HG03159 (cell line): ENCODE data around the gene COL16A1.

Experiments
- ATAC-seq: cut with Tn5 transposase; IDR thresholded peaks from one replicate; pipeline ENCODE4 v1.9.1; 2021; ENCODE audit warnings: mild to moderate bottlenecking, moderate library complexity; ENCODE audit not compliant: unreplicated experiment

The COL16A1 gene

DNA sequence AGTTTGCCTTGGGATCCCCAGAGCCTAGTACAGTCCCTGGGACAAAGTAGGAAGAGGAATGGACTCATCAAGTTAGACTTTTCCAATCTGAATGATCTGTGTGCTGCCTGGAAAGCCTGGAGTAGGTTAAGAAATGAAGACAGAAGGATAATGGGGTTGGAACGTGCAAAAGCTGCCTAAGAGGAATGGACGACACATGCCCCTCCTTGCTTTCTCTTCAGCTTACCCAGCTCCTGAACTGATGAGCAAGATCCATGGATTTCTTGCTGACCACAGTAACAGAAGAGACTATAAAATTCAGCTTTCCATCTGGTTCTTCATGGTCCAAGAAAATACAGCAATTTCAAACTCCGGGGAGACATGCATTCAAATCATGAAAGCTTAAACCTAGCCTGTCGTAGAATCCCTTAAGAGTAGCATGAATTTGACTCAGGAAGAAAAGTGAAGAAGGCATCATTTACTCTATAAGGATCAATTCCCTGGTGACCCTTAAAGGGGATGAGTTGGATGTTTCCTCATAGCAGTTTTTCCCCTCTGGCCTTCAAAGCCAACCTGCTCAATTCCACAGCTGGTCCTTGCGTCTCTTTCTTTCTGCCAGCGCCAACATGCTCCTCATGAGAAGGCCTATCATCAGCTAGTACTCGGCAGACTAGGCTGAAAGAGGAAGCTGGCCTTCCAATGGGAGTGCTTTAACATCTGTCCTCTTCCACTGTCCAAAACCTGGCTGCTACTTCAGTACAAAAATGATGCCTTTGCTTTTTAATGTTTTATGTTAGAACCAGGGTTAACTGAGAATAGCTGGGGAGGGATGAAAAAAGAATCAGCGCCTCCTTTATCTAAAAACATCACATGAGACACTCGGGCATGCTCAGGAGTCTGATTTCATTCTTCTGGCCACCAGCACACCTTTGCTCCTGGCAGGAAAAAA is 53.4 kb downstream of the COL16A1 start:
- ATAC-seq = no peak

DNA sequence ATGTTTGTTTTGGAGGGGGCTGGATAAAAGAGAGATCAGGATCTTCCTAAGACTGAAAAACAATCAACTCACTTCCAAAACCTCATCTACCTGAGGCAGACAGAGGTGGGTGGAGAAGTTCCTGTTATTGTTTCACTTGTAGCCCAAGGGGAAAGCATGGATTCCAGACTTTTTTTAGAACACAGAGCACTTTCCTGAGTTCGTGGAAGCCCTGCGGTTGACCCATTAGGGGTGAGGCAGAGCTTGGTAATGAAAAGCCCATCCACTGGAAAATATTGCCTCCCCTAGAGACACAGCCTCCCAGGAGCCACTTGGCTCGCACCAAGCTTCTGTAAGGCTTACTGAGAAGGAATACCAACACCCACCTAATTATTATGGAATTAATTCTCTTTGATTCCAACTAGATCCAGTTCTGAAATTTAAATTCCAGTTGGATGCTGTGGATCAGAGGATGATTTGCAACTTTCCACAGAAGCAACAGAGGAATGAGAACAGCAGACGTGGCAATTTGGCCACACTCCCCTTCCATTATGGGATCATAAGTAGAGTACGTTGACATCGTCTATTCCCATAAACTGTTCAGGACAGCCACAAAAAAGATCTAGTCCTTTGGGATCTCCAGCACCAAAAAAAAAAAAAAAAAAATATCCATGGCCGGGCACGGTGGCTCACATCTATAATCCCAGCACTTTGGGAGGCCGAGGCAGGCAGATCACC is 55.0 kb downstream of the COL16A1 start:
- ATAC-seq = no peak

GRCh38 chr1:31648190-31648589 is 55.6 kb downstream of the COL16A1 start:
- ATAC-seq = no peak

DNA sequence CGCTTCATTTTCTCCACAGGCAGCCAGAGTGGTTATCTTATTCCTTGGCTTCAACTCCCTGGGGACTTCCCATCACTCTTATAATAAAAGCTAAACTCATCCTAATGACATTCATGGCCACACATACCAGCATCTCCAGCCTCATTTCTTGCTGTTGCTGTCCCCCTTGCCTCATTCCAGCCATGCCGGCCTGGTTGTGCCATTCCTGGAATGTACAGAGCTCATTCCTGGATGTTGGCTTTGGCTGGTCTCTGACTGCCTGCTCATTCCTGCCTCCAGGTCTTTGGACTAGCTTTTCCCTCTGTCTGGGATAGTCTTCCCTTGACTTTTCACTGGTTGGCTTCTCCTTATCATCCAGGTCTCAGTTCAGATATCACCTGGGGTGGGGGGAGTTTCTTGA is 56.7 kb downstream of the COL16A1 start:
- ATAC-seq = no peak

DNA sequence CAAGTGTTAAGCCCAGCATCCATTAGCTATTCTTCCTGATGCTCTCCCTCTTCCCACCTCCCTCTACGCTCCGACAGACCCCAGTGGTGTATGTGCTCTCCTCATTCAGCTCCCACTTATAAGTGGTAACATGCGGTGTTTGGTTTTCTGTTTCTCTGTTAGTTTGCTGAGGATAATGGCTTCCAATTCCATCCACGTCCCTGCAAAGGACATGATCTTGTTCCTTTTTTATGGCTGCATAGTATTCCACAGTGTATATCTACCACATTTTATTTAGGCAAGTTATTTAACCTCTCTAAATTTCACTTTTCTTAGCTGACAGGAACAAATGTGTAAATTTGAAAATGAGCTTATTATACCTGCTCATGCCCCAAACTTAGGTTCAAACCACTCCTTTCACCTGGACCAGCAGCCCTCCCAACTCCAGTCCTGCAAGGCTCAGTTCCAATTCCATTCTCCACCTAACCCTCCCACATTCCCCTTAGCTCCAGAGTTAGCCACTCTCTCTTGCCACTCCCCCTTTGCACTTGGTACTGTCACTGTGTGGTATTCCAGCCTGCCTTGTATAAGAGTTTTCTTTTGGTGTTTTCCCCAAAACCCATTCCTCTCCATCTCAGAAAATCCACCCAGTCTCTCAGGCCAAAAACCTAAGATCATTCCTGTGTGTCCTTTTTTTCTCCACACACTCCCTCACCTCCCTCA is 57.4 kb downstream of the COL16A1 start:
- ATAC-seq = no peak

DNA sequence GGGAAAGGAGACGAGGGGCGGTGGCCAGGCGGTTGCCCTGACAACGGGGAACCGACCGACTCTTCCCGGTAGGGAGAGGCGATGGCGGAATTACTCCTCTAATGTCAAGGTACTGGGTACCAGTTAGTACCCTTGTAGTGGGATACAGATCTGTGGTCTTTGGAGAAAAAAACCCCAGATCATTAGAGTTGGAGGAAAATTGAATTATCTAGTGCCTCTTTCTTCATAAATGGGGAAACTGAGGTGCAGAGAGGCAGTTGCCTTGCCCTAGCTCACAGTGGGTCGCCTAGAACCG is 58.6 kb downstream of the COL16A1 start:
- no peak for ATAC-seq

DNA sequence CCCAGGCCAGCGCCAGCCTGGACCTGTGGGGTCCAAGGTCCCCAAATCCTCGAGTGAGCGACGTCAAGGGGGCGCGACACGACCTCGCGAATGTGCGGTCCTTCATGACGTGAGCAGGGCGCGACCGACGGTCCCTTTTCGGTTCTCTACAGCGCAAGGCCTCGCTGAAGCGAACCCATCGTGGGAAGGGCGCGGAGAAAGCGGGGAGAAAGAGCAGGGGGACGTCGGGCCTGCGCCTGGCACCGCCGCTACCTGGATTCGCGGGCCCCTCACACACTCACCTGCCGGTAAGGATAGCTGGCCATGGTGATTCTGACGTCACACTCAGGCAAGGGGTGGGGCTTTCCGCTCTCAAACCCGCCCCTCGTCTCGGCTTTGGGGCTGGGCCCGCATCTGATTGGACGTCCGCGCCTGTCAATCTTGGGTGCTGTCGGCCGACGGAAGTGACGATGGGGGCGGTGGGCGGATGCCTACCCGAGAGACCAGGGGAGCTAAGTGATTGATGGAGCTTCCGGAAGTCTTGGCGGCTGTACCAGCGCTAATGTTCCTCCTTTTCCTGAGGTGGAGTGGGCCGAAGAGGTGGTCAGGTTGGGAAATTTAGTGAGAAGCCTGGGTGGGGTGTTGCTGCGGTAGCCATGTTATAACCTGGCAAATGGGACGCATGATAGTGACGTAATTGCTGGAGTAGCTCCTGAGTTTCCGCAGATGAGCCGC is 59.1 kb downstream of the COL16A1 start, which contains the start of gene PEF1:
Gene PEF1 (minus strand): TSS at position 317 of the 714 bp plus-strand sequence. CDS start 12 bp downstream, at position 305.
- ATAC-seq = peak; percentile 92

- ATAC-seq = no peak
Observed at GRCh38 chr1:31643976-31644559, 59.7 kb downstream of the COL16A1 start.

DNA sequence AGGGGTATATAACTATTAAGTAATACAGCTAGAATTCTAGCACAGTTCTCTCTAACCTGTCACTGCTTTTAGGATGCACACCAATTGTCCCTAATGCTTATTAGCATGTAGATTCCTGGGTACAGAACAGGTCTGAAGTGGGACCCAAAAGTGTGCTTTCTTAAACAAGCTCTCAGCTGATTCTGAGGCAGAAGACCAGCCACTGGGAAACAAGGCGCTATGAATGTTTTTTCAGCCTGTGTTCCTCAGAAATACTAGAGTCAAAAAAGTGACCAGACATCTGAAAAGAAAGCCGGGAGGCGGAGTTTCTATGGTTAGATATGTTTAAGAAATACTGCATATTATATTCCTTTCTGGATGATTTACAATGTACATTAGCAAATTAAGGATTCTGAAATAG is 60.9 kb downstream of the COL16A1 start:
- no peak for ATAC-seq

DNA sequence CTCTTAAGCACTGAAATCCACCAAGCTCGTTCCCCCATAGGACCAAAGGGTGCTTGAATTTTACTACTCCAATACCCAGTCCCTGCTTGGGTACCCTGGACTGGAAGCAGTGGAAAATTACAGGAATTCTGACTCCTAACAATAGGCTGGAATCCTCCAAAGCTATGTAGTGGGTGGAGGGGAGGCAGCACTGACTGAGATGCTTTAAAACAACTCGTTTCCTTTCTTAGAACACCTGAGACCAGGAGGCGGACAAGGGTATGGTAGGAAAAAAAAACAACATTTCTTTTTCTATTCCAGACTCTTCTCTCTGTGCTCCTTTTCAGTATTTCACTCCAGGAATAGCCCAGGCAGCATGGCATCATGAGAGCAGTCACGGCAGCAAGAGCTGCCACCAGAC is 61.5 kb downstream of the COL16A1 start:
- no peak for ATAC-seq

DNA sequence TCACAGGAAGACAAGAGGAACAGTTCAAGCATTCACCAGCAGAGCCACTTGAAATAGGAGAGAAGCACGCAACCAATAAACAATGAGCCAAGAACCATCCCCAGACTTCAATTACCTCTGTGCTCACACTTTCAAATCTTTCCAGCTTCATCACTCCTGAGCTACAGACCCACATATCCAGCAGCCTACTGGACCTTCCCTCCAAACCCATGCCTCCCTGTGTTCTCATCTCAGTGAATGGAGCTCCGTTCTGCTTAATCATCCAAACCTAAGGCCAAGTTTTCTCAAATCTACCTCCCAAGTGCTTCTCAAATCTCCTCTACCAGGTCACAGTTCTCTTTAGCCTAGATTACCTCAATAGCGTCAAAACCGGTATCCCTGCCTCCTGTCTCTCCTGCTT is 62.9 kb downstream of the COL16A1 start:
- no peak for ATAC-seq

- no peak for ATAC-seq
Observed at GRCh38 chr1:31640179-31640578, 63.6 kb downstream of the COL16A1 start.

DNA sequence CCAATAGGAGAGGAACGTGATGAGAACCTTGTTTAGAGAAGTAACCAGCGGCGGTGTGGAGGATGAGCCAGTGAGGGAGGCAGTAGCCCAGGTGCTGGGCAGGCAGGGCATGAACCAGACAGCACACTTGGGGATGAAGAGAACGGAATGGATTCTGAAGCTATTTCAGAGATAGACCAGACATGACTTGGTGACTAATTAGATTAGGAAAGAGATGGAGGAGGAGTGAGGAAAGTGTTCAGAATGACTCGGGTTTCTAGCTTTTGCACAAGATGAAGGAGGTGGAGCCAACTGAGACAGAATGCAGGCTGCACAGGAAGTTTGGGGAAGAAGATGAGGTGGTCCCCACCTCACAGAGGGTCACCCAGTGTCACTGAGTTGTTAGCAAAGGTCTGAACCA is 64.3 kb downstream of the COL16A1 start:
- ATAC-seq = no peak

- no peak for ATAC-seq
Observed at GRCh38 chr1:31637915-31638673, 65.7 kb downstream of the COL16A1 start.

DNA sequence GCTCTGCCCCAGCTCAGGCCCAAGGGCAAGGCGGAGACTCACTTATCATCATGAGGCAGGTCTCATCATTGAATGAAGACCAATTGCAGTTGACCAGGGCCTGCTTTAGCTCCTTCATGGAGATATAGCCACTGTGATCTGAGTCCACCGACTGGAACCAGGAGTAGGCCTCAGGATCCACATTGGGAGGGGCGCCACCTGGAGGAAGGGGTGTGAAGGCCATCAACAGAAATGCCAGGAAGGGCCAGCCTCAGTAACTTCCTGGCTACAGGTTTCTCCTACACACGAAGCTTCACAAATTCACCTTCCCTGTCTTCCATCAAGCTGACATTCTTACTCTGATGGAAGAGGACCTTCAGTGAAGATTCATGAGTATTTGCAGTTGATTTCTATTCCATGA is 70.7 kb downstream of the COL16A1 start:
- no peak for ATAC-seq

- no peak for ATAC-seq
Observed at GRCh38 chr1:31632649-31633048, 71.2 kb downstream of the COL16A1 start.

GRCh38 chr1:31628931-31629556 is 74.8 kb downstream of the COL16A1 start:
- ATAC-seq = no peak

DNA sequence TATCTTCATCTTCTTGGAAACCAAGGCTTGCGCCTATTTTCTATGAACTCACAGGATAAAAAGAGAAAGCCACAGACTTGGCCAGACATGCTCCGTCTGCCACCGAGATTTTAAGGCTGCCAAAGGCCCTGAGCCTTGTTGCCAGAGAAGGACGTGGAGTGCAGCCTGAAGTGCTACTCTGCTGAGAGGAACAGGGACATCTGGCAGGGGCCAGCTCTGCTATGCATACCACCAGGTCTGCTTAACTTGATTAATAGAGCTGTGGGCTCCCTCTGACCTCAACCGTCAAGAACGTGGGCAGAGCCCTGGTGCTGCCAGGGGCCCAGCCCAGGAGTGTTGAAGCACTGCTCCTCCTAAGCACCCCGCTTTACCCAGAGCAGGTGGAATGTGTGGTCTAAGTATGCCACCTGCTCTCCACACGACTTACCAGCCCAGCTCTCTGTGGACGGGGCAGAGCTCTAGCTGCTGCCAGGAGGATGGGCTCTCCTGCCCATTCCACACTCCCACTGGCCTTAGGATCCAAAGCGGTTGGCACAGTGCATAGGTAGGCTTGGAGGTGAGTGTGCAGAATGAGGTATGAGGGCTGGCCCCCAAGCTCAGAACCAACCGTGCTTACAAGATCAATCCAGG is 75.8 kb downstream of the COL16A1 start:
- ATAC-seq = no peak
